GM19351 (cell line): ENCODE results near the gene ME3.
A peak's percentile ranks its signal among the peaks of the same experiment; 100 is the strongest.

ENCODE experiments used
- ATAC-seq: cut with Tn5 transposase; IDR thresholded peaks from one replicate; pipeline ENCODE4 v1.9.1; 2021; ENCODE audit warnings: mild to moderate bottlenecking, moderate library complexity; ENCODE audit not compliant: unreplicated experiment

The ME3 gene

GRCh38 chr11:86519064-86519911 lies 153.1 kb downstream of the ME3 start:
- no peak for ATAC-seq

- ATAC-seq: no peak
These were observed 154.2 kb downstream of the ME3 start for GRCh38 chr11:86518211-86518610.

- ATAC-seq: no peak
These were observed 154.9 kb downstream of the ME3 start for GRCh38 chr11:86517557-86517956.

- no peak for ATAC-seq
These were observed 156.9 kb downstream of the ME3 start for GRCh38 chr11:86515297-86516094.

- ATAC-seq: peak; percentile 60
These were observed 158.0 kb downstream of the ME3 start for GRCh38 chr11:86514453-86514852.

GRCh38 chr11:86513746-86514373 lies 158.6 kb downstream of the ME3 start:
- no peak for ATAC-seq

GRCh38 chr11:86513138-86513537 lies 159.3 kb downstream of the ME3 start:
- no peak for ATAC-seq

- ATAC-seq: peak; percentile 84
These were observed 161.3 kb downstream of the ME3 start for GRCh38 chr11:86511086-86511551.

GRCh38 chr11:86510674-86511073 lies 161.7 kb downstream of the ME3 start:
- ATAC-seq: no peak

- no peak for ATAC-seq
These were observed 162.3 kb downstream of the ME3 start for GRCh38 chr11:86510097-86510496.

- ATAC-seq: no peak
These were observed 162.8 kb downstream of the ME3 start for GRCh38 chr11:86509588-86509974.

GRCh38 chr11:86508604-86509587 lies 163.5 kb downstream of the ME3 start:
- ATAC-seq: no peak

- no peak for ATAC-seq
These were observed 165.1 kb downstream of the ME3 start for GRCh38 chr11:86507249-86507845.

- ATAC-seq: no peak
These were observed 166.2 kb downstream of the ME3 start for GRCh38 chr11:86506235-86506634.

GRCh38 chr11:86503131-86503530 lies 169.3 kb downstream of the ME3 start:
- no peak for ATAC-seq

GRCh38 chr11:86502137-86502642 lies 170.2 kb downstream of the ME3 start:
- ATAC-seq: no peak

- no peak for ATAC-seq
These were observed 171.8 kb downstream of the ME3 start for GRCh38 chr11:86500500-86501140.

GRCh38 chr11:86499723-86500129 lies 172.7 kb downstream of the ME3 start:
- no peak for ATAC-seq

GRCh38 chr11:86497836-86498235 lies 174.6 kb downstream of the ME3 start:
- no peak for ATAC-seq
